ENCODE results near the gene IGF1R. TPM values are rescaled to one million over a fixed set of nuclear protein-coding genes. Genes with fewer than 3 reads are reported as not detected.

The IGF1R gene
- total and polyA plus RNA-seq, 2 of the 13 experiments (the other 11 are each of a cell fraction or from before 2014, with no cell fraction given), result 15.9 to 18.4 TPM

GRCh38 chr15:98812716-98813446 is 164.5 kb downstream of the IGF1R start (continued):
- TF ChIP-seq MYPOP (CRISPR knock-in tag; IDR thresholded peaks at IDR 0.05) (no peak), PHF5A (CRISPR knock-in tag; IDR thresholded peaks at IDR 0.05; ENCODE audit: low read depth, unreplicated experiment) (no peak), ZNF781 (CRISPR knock-in tag; IDR thresholded peaks at IDR 0.05; ENCODE audit: borderline replicate concordance, not compliant biosample characterization) (no peak), ARID3A (IDR thresholded peaks at IDR 0.05; ENCODE audit: low read depth, low read length) (0 out of 2 replicates have a peak, but pooled peaks have one; percentile 26), ZFP36 (IDR thresholded peaks at IDR 0.05; ENCODE audit: borderline replicate concordance, low read depth, low read length, partially characterized antibody) (no peak), XBP1 (CRISPR knock-in tag; IDR thresholded peaks at IDR 0.05) (no peak), JUN (CRISPR knock-in tag; IDR thresholded peaks at IDR 0.05) (no peak), REPIN1 (CRISPR knock-in tag; IDR thresholded peaks at IDR 0.05; ENCODE audit: borderline replicate concordance, low read depth) (no peak), ZFAT (CRISPR knock-in tag; conservative IDR thresholded peaks at IDR 0.05) (no peak), ZFP82 (CRISPR knock-in tag; IDR thresholded peaks at IDR 0.05; ENCODE audit: borderline replicate concordance) (no peak), SETDB1 (CRISPR knock-in tag; IDR thresholded peaks at IDR 0.05; ENCODE audit: borderline replicate concordance) (no peak), KAT8 (CRISPR knock-in tag; IDR thresholded peaks at IDR 0.05) (peak; percentile 77), ZZZ3 (CRISPR knock-in tag; IDR thresholded peaks at IDR 0.05; ENCODE audit: borderline replicate concordance) (no peak), ZC3H13 (CRISPR knock-in tag; IDR thresholded peaks at IDR 0.05) (no peak), ZNF446 (CRISPR knock-in tag; IDR thresholded peaks at IDR 0.05) (no peak), TP53 (CRISPR knock-in tag; conservative IDR thresholded peaks at IDR 0.05) (no peak), NFE2L1 (CRISPR knock-in tag; IDR thresholded peaks at IDR 0.05; ENCODE audit: borderline replicate concordance) (no peak), TEAD2 (CRISPR knock-in tag; IDR thresholded peaks at IDR 0.05) (no peak), PPARG (CRISPR knock-in tag; conservative IDR thresholded peaks at IDR 0.05) (no peak), THAP11 (CRISPR knock-in tag; IDR thresholded peaks at IDR 0.05) (peak; percentile 70), SPEN (CRISPR knock-in tag; IDR thresholded peaks at IDR 0.05; ENCODE audit: low read depth) (0 out of 2 replicates have a peak, but pooled peaks have one; percentile 30), SATB2 (CRISPR knock-in tag; IDR thresholded peaks at IDR 0.05) (peak; percentile 85; the same call in 1 of the 2 replicates), THAP7 (CRISPR knock-in tag; IDR thresholded peaks at IDR 0.05) (no peak), HHEX (CRISPR knock-in tag; IDR thresholded peaks at IDR 0.05) (peak; percentile 85), ZBTB26 (CRISPR knock-in tag; IDR thresholded peaks at IDR 0.05; ENCODE audit: borderline replicate concordance) (no peak), ZNF83 (CRISPR knock-in tag; IDR thresholded peaks at IDR 0.05; ENCODE audit: borderline replicate concordance) (no peak), ZNF282 (IDR thresholded peaks at IDR 0.05; ENCODE audit: partially characterized antibody) (no peak)
